Gastroesophageal sphincter (tissue), 3 donors: ENCODE results near the gene PPIB.
"Not testable (repeated sequence)": the region's sequence is repeated elsewhere in the genome, so short reads cannot be mapped to it uniquely, and the experiment has no call there.

Source experiments
- CTCF ChIP-seq, 4 experiments: fragments of 200-600 bp in 2 of 4; fragments of 450-650 bp in 2 of 4; sonication (generic) in 1 of 4; IDR thresholded peaks; one replicate each; pipeline ENCODE4 v1.5.1; 2017 to 2019; ENCODE audit warnings: antibody characterized with exemption in 4 of 4, mild to moderate bottlenecking in 2 of 4, moderate library complexity in 2 of 4
- EP300 ChIP-seq: sonication (generic); formaldehyde crosslinking; IDR thresholded peaks from one replicate; pipeline ENCODE4 v1.6.1; 2017; ENCODE audit warnings: antibody characterized with exemption, mild to moderate bottlenecking
- POLR2A ChIP-seq, 2 donors: fragments of 450-650 bp; IDR thresholded peaks; one replicate each; pipeline ENCODE4 v1.6.1; 2017; ENCODE audit warnings: antibody characterized with exemption in 2 of 2, mild to moderate bottlenecking in 2 of 2, moderate library complexity in 1 of 2
- POLR2AphosphoS5 ChIP-seq: sonication (generic); formaldehyde crosslinking; IDR thresholded peaks from one replicate; pipeline ENCODE4 v1.6.1; 2017; ENCODE audit warnings: antibody characterized with exemption

GRCh38 chr15:64110108-64110701, 52.6 kb downstream of the PPIB start:
- TF ChIP-seq POLR2A (IDR thresholded peaks at IDR 0.05); CTCF (IDR thresholded peaks at IDR 0.05); EP300; POLR2AphosphoS5: not testable (repeated sequence)
